ENCODE data around the gene RRAGC. TPM values are rescaled to one million over a fixed set of nuclear protein-coding genes. Genes with fewer than 3 reads are reported as not detected.

Gene RRAGC
- total RNA-seq, 1 experiment from 2014 or later = 11.4 TPM

DNA sequence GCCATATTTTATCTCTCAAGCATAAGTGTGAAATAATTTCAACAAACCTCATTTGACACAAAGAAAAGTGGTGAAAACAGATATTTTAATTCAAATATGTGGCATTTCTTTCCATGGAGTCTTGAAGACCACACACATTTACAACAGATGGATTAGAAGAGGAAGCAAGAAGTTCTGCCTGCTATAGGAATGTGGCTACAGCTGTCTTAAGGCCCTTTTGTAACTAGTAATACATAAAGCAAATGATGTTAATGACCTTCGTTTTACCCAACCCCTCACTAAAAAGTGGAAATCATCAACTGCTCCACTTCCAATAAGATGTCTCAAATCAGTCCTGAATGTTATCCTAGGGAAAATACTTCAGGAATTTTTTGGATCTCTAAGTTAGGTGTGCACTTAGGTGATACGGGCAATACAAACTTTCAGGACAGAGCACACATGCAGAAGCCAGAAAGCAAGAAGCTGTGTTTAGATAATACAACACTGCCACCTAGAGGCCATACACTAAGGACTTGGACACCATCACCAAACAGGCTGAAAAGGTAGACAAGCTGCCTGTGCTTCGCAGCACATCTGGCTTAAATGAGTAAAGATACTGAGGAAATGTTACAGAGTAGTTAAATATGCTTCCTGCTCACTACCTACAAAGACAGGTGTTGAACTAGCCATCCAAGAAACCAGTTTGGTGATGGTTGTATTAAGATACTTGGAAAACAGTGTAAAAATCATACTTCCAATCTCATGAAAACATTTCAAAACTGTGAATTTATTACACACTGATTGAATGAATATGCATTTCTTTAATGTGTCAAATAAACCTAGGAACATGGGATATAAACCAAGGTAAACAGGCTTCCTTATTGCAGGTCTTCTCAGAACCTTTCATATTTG is 24.4 kb downstream of the RRAGC start:
- ChIA-PET CTCF (interaction anchor here (0.5 to 2.7 kb wide), 48 partner anchors 9 to 845 kb away, joined by 3 to 42 read pairs (median 4); partner anchors contain the start of gene SF3A3), POLR2A (interaction anchor here (0.6 to 1.1 kb wide), 2 partner anchors 10 to 236 kb away, joined by 3 read pairs; no protein-coding TSS in a partner anchor)
- Mint-ChIP-seq H3K4me1 (peaks cover 22% of the 10 kb centered on the region), H3K27me3 (ENCODE audit: low read depth) (no peaks in the 10 kb centered on the region), H3K9me3 (no peaks in the 10 kb centered on the region), H3K27ac (no peak overlapping the region), H3K4me3 (no peak overlapping the region), H3K36me3 (peaks cover 16% of the 10 kb centered on the region)
- DNase-seq (ENCODE audit: low spot score) (peak; percentile 37), ATAC-seq (peak; percentile 87)
- TF ChIP-seq, protein P1, sequence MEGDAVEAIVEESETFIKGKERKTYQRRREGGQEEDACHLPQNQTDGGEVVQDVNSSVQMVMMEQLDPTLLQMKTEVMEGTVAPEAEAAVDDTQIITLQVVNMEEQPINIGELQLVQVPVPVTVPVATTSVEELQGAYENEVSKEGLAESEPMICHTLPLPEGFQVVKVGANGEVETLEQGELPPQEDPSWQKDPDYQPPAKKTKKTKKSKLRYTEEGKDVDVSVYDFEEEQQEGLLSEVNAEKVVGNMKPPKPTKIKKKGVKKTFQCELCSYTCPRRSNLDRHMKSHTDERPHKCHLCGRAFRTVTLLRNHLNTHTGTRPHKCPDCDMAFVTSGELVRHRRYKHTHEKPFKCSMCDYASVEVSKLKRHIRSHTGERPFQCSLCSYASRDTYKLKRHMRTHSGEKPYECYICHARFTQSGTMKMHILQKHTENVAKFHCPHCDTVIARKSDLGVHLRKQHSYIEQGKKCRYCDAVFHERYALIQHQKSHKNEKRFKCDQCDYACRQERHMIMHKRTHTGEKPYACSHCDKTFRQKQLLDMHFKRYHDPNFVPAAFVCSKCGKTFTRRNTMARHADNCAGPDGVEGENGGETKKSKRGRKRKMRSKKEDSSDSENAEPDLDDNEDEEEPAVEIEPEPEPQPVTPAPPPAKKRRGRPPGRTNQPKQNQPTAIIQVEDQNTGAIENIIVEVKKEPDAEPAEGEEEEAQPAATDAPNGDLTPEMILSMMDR (IDR thresholded peaks at IDR 0.05) = peak; percentile 68
- TF ChIP-seq, protein P2, sequence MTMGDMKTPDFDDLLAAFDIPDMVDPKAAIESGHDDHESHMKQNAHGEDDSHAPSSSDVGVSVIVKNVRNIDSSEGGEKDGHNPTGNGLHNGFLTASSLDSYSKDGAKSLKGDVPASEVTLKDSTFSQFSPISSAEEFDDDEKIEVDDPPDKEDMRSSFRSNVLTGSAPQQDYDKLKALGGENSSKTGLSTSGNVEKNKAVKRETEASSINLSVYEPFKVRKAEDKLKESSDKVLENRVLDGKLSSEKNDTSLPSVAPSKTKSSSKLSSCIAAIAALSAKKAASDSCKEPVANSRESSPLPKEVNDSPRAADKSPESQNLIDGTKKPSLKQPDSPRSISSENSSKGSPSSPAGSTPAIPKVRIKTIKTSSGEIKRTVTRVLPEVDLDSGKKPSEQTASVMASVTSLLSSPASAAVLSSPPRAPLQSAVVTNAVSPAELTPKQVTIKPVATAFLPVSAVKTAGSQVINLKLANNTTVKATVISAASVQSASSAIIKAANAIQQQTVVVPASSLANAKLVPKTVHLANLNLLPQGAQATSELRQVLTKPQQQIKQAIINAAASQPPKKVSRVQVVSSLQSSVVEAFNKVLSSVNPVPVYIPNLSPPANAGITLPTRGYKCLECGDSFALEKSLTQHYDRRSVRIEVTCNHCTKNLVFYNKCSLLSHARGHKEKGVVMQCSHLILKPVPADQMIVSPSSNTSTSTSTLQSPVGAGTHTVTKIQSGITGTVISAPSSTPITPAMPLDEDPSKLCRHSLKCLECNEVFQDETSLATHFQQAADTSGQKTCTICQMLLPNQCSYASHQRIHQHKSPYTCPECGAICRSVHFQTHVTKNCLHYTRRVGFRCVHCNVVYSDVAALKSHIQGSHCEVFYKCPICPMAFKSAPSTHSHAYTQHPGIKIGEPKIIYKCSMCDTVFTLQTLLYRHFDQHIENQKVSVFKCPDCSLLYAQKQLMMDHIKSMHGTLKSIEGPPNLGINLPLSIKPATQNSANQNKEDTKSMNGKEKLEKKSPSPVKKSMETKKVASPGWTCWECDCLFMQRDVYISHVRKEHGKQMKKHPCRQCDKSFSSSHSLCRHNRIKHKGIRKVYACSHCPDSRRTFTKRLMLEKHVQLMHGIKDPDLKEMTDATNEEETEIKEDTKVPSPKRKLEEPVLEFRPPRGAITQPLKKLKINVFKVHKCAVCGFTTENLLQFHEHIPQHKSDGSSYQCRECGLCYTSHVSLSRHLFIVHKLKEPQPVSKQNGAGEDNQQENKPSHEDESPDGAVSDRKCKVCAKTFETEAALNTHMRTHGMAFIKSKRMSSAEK (CRISPR knock-in tag; IDR thresholded peaks at IDR 0.05; ENCODE audit: borderline replicate concordance) = no peak
- TF ChIP-seq GRHL2 (CRISPR knock-in tag; IDR thresholded peaks at IDR 0.05; ENCODE audit: insufficient replicate concordance, severe bottlenecking) = no peak
- no peak for TF ChIP-seq GABPB1 (CRISPR knock-in tag; IDR thresholded peaks at IDR 0.05)
- no peak for TF ChIP-seq TP53 (CRISPR knock-in tag; IDR thresholded peaks at IDR 0.05)
- TF ChIP-seq, protein P3, sequence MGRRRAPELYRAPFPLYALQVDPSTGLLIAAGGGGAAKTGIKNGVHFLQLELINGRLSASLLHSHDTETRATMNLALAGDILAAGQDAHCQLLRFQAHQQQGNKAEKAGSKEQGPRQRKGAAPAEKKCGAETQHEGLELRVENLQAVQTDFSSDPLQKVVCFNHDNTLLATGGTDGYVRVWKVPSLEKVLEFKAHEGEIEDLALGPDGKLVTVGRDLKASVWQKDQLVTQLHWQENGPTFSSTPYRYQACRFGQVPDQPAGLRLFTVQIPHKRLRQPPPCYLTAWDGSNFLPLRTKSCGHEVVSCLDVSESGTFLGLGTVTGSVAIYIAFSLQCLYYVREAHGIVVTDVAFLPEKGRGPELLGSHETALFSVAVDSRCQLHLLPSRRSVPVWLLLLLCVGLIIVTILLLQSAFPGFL (CRISPR knock-in tag; IDR thresholded peaks at IDR 0.05; ENCODE audit: borderline replicate concordance) = no peak
- no peak for TF ChIP-seq SOX15 (CRISPR knock-in tag; IDR thresholded peaks at IDR 0.05)

DNA sequence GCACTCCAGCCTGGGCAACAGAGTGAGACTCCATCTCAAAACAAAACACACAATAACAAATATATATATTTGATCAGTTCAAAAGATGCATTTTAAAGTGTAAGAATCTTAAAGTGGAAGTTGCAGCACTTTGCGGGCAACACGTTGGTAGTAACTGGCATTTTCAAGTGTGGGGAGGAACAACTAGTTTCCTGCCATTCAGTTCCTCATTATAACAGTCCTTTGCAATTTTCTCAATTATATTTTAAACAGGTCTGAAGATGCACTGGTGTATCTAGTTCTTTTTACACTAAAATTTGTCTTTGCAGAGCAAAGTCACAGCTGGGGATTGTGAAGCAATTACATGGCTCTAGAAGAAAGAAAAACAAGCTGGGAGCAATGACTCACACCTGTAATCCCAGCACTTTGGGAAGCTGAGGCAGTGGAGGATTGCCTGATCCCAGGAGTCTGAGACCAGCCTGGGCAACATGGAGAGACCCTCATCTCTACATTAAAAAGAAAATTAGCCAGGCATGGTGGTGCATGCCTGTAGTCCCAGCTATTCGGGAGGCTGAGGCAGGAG is 25.3 kb downstream of the RRAGC start:
- Mint-ChIP-seq H3K27ac (no peak overlapping the region), H3K4me3 (no peak overlapping the region), H3K9me3 (no peaks in the 10 kb centered on the region), H3K4me1 (peaks cover 22% of the 10 kb centered on the region), H3K36me3 (peaks cover 13% of the 10 kb centered on the region), H3K27me3 (ENCODE audit: low read depth) (no peaks in the 10 kb centered on the region)
- TF ChIP-seq FOXK1 (CRISPR knock-in tag; IDR thresholded peaks at IDR 0.05) (no peak), ZNF219 (CRISPR knock-in tag; IDR thresholded peaks at IDR 0.05; ENCODE audit: borderline replicate concordance) (no peak), ZNF121 (CRISPR knock-in tag; IDR thresholded peaks at IDR 0.05) (no peak)
- ATAC-seq = no peak
- ChIA-PET POLR2A (no interaction called here), CTCF (interaction anchor here (0.5 to 2.7 kb wide), 22 partner anchors 11 to 844 kb away, joined by 3 to 42 read pairs (median 5); partner anchors contain the start of gene SF3A3)
- DNase-seq (ENCODE audit: low spot score) = no peak

DNA sequence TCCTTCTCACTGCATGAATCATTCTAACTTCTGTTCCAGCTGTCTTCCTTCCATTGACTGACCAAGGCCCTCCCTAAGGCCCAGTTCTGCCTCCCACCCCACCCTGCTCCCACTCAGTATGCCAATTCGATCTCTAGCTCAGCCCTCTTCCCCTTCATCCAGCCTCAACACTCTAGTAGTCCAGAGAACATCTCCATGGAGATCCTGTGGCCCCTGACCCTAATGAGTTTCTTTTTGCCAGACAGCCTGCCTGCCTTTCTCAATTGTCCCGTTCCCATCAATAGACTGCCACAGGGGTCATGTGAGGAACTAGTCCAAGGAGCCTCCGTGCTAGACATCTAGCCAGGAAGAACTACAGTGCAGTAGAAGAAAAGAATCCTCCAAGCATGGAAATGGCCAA is 26.4 kb downstream of the RRAGC start:
- H3K27me3 Mint-ChIP-seq (ENCODE audit: low read depth) = no peaks in the 10 kb centered on the region
- CTCF ChIA-PET = interaction anchor here (0.7 to 1.5 kb wide), 4 partner anchors 14 to 311 kb away, joined by 3 to 4 read pairs (median 4); no protein-coding TSS in a partner anchor
- peaks cover 22% of the 10 kb centered on the region for H3K4me1 Mint-ChIP-seq
- no peak overlapping the region for H3K4me3 Mint-ChIP-seq
- H3K36me3 Mint-ChIP-seq = 0 out of 2 replicates have a peak, but pooled peaks cover 2% of the 10 kb centered on the region
- ATAC-seq = no peak
- no peak overlapping the region for H3K27ac Mint-ChIP-seq
- DNase-seq (ENCODE audit: low spot score) = no peak
- POLR2A ChIA-PET = no interaction called here
- no peaks in the 10 kb centered on the region for H3K9me3 Mint-ChIP-seq
- TF ChIP-seq, protein P4, sequence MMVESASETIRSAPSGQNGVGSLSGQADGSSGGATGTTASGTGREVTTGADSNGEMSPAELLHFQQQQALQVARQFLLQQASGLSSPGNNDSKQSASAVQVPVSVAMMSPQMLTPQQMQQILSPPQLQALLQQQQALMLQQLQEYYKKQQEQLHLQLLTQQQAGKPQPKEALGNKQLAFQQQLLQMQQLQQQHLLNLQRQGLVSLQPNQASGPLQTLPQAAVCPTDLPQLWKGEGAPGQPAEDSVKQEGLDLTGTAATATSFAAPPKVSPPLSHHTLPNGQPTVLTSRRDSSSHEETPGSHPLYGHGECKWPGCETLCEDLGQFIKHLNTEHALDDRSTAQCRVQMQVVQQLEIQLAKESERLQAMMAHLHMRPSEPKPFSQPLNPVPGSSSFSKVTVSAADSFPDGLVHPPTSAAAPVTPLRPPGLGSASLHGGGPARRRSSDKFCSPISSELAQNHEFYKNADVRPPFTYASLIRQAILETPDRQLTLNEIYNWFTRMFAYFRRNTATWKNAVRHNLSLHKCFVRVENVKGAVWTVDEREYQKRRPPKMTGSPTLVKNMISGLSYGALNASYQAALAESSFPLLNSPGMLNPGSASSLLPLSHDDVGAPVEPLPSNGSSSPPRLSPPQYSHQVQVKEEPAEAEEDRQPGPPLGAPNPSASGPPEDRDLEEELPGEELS (CRISPR knock-in tag; IDR thresholded peaks at IDR 0.05) = no peak
- TF ChIP-seq MXD4 (CRISPR knock-in tag; IDR thresholded peaks at IDR 0.05; ENCODE audit: borderline replicate concordance) (no peak), ZNF263 (CRISPR knock-in tag; IDR thresholded peaks at IDR 0.05; ENCODE audit: low read depth) (no peak), GABPB1 (CRISPR knock-in tag; IDR thresholded peaks at IDR 0.05) (no peak), ZNF121 (CRISPR knock-in tag; IDR thresholded peaks at IDR 0.05) (no peak), CBFB (CRISPR knock-in tag; IDR thresholded peaks at IDR 0.05; ENCODE audit: low read depth) (no peak)
- TF ChIP-seq, protein P5, sequence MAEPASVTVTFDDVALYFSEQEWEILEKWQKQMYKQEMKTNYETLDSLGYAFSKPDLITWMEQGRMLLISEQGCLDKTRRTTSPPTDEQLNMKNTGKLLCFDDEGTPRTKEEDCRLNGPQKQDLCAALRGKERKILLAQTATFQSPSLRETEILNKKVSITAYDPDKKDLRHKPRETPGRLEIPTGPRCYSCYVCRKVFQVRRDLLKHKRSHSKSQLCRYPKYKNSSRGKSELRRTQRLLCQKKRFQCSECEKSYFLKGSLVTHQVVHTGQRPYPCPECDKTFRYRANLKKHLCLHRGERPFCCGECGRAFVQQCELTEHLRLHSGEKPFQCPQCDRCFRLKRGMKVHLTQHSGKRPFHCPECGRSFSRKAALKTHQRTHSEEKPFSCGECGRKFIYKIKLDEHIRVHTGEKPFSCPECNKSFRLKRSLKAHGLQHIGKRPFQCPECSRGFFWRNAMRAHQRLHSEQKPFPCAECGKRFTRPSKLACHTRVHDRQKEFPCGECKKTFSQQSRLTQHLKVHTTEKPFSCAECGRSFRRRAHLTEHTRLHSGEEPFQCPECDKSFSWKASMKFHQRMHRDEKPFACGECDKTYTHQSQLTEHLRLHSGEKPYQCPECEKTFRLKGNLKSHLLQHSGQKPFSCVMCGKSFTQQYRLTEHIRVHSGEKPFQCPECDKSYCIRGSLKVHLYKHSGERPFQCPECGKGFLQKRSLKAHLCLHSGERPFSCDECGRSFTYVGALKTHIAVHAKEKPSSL (CRISPR knock-in tag; conservative IDR thresholded peaks at IDR 0.05) = no peak
- TF ChIP-seq, protein P6, sequence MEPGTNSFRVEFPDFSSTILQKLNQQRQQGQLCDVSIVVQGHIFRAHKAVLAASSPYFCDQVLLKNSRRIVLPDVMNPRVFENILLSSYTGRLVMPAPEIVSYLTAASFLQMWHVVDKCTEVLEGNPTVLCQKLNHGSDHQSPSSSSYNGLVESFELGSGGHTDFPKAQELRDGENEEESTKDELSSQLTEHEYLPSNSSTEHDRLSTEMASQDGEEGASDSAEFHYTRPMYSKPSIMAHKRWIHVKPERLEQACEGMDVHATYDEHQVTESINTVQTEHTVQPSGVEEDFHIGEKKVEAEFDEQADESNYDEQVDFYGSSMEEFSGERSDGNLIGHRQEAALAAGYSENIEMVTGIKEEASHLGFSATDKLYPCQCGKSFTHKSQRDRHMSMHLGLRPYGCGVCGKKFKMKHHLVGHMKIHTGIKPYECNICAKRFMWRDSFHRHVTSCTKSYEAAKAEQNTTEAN (CRISPR knock-in tag; IDR thresholded peaks at IDR 0.05) = no peak
